ENCODE data around the gene NOXRED1.

- no peak for TF ChIP-seq CTCF (IDR thresholded peaks at IDR 0.05)
- no peak for TF ChIP-seq EP300 (IDR thresholded peaks at IDR 0.05; ENCODE audit: low read depth)
Measured at GRCh38 chr14:77369285-77369684, 54.0 kb downstream of the NOXRED1 start.

All from transverse colon (tissue), 3 donors.